Measurements from ENCODE around the gene ARL10.
A peak's percentile ranks its signal among the peaks of the same experiment; 100 is the strongest.

ARL10 gene

DNA sequence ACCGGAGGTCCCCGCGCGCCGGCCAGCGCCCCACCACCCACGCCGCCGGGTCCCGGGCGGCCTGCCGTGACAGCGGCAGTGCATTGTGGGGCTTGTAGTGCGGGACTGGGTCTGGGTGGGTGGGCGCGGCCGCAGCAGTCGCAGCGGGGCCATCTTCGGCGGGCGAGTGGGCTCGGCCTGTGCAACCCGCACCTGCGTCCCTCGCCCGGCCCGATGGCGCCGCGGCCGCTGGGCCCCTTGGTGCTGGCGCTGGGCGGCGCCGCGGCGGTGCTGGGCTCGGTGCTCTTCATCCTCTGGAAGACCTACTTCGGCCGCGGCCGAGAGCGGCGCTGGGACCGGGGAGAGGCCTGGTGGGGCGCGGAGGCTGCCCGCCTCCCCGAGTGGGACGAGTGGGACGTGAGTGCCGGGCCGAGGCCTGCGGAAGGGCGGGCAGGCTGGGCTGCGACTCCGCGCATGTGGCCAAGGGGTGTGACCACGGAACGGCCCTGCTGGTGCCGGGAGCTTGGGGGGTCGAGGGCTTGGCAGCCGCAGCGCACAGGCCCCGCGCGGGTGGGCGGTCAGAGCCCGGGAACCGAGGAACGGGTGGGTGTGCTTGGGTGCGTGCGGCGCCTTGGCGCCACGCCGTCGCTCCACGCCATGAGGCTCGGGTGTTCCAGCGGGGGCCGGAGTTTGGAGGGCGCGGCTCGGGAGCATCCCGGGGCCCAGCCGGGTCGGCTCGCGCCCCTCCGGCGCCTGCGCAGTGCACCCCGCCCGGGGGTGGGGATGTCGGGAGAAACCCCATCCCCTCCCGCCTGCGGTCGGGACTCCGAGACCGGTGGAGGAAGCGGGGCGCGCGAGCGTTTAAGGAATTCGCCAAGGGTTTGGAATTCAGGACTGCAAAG lies at the start of gene ARL10:
Gene ARL10 (plus strand): TSS at position 137 of the 881 bp plus-strand sequence. CDS start 77 bp downstream, at position 214.
- DNase-seq (ENCODE audit: low spot score), result peak; percentile 43

GRCh38 chr5:176317534-176318374 lies 47.5 kb upstream of the ARL10 start:
- no peak for DNase-seq (ENCODE audit: low spot score)

- peak; percentile 32 for DNase-seq (ENCODE audit: low spot score)
Measured at GRCh38 chr5:176319827-176320554, 45.3 kb upstream of the ARL10 start.

DNA sequence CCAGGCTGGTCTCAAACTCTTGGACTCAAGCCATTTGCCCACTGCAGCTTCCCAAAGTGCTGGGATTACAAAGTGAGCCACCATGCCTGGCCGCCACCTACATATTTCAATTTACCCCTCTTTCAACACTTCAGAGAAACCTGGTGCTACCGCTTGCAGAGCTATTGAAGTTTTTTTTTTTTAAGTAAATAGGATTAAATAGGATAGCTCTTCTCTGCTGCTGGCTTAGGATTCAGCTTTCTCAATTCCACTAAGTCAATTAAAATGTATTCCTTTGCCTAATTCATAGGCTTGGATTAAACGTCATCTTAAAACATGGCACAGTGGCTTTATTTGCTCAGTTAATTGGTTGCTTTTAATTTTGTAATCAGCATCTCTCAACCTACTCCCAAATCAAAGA lies 44.7 kb upstream of the ARL10 start:
- no peak for DNase-seq (ENCODE audit: low spot score)

GRCh38 chr5:176334031-176334770 lies 31.1 kb upstream of the ARL10 start:
- no peak for DNase-seq (ENCODE audit: low spot score)

- DNase-seq (ENCODE audit: low spot score), result no peak
Measured at GRCh38 chr5:176337913-176338312, 27.4 kb upstream of the ARL10 start.

GRCh38 chr5:176339304-176339703 lies 26.0 kb upstream of the ARL10 start:
- DNase-seq (ENCODE audit: low spot score), result no peak

DNA sequence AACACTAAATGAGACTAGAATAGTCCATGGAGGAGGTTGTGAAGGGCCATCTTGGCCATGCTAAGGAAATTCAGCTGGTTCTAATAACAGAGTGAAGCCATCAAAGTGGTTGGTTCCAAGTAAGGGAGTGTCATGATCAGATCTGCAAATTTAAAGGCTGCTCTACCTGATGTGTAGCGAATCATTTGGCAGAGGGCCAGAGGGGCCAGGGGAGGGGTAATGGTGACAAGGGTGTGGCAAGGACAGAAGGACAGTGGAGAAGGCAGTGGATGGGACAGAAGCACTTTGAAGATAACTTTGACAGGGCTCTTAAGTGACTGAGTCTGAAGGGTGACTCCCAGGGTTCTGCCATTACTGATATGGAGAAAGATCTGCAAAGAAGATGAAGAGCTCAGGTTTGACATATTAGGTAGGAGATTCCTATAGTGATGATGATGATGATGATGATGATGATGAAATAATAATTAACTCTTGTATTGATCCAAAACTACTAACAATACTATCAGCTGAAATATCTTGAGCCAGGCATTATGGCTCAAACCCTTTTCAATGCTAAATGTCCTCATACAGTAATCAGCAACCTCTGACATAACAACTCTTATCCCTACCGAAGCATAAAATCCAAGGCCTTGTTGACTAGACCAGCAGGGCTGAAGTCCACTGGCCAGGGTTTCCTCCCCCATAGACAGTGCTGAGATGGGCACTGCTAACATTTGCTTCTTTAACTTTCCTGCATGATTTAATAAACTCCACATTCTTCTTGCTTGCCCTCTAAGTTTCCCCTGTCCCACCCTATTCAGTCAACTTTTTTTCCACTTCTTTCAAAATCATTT lies 23.7 kb upstream of the ARL10 start:
- no peak for DNase-seq (ENCODE audit: low spot score)

- DNase-seq (ENCODE audit: low spot score), result no peak
Measured at GRCh38 chr5:176342158-176342483, 23.2 kb upstream of the ARL10 start.

DNA sequence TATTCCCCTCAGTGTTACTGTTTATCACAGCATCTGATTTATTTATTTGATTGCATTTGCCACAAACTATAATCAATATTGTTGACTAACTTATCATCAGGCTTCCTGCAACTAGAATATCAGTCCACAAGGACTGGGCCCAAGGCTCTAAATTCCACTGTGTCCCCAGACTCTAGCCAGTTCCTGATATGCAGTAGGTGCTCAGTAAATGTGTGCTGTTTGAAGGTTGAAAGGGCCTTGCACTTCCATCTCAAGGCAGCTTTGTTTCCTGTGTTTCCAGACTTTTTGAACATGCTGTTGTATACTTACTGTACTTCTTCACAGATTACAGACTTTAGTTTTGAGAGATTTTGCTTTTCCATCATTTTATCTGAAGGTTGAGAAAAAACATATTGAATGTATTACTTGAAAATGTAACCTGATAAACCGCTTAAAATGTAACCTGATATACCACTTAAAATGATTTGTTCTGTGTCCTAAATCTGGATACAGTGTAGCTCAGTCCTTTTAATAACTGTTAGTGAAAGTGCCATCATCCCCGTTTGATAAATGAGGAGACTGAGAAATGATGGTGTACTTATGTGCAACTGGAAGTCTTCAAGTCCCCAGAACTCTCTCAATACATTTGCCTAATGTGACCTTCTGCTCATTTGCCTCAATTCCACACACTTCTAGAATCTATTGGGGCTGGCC lies 22.4 kb upstream of the ARL10 start:
- no peak for DNase-seq (ENCODE audit: low spot score)

GRCh38 chr5:176350416-176350815 lies 14.9 kb upstream of the ARL10 start:
- no peak for DNase-seq (ENCODE audit: low spot score)

DNA sequence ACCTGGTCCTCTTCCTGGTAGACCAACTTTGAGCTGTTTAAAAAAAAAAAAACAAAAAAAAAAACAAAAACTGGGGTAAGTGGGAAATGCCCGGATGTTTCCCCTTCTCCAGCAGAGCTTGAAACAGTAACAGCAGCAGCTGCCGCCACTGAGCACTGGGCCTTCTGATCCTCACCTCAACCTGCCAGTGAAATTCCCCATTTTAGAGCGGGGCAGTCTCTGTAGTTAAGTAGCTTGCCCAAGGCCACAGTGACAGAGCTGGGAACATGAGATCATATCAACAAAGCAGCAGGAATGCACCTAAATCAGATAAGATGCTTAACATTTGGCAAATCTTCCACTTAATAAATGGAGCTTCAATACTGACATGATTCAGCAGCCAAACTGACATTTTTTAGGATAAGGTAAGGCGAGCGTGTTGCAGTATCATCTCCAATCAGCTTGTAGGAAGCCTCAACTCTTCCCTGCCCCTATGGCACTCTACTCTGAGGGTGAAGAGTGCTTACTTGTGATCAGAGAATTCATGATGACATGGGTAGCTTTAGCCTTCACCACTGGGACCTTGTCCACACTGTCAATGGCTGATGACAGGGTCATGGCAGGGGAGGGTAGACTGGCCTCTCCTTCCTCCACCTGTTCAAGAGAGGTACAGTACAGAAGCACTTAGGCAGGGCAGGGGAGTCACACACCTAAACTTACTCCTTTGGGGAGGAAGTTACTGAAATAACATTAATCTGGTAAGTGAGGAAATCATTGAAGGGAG lies 13.0 kb upstream of the ARL10 start:
- no peak for DNase-seq (ENCODE audit: low spot score)

GRCh38 chr5:176353533-176353932 lies 11.8 kb upstream of the ARL10 start:
- DNase-seq (ENCODE audit: low spot score), result no peak

GRCh38 chr5:176355400-176356178 lies 9.7 kb upstream of the ARL10 start:
- DNase-seq (ENCODE audit: low spot score), result no peak

DNA sequence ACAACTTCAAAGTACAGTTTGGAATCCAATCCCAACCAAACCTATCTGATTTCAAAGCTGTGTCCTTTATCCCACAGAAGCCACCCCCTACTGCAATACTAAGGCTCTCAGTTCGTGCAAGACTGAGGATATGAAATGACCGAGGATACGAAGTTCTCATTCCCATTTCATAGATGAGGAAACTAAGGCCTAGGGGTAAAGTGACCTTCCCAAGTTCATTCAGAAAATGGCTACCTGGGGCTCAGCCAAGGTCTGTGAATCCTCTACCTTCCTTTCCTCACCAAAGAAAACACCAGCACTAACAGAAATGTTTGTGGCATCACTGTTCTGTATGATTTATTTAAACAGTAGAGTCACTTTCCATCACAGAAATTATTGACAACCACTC lies 9.1 kb upstream of the ARL10 start:
- DNase-seq (ENCODE audit: low spot score), result no peak

DNA sequence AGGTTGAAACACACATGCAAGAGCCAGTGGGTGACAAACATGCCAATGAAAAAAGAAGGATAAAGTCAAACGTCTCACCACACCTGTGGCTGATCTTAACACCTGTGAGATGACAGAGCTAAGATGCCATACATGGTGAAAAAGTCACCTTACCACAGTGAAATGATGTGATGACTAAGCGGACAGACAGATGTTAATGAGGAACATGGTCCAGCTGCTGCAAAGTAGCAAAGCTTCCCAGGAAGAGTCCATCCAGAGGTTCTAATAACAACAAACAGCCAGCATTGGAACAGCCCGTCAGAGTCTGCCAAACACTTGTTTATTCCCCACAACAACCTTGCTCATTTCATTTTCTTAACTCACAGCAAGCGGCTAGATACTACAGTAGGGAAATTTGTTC lies 5.6 kb upstream of the ARL10 start:
- no peak for DNase-seq (ENCODE audit: low spot score)

- no peak for DNase-seq (ENCODE audit: low spot score)
Measured at GRCh38 chr5:176360894-176361436, 4.3 kb upstream of the ARL10 start.

DNA sequence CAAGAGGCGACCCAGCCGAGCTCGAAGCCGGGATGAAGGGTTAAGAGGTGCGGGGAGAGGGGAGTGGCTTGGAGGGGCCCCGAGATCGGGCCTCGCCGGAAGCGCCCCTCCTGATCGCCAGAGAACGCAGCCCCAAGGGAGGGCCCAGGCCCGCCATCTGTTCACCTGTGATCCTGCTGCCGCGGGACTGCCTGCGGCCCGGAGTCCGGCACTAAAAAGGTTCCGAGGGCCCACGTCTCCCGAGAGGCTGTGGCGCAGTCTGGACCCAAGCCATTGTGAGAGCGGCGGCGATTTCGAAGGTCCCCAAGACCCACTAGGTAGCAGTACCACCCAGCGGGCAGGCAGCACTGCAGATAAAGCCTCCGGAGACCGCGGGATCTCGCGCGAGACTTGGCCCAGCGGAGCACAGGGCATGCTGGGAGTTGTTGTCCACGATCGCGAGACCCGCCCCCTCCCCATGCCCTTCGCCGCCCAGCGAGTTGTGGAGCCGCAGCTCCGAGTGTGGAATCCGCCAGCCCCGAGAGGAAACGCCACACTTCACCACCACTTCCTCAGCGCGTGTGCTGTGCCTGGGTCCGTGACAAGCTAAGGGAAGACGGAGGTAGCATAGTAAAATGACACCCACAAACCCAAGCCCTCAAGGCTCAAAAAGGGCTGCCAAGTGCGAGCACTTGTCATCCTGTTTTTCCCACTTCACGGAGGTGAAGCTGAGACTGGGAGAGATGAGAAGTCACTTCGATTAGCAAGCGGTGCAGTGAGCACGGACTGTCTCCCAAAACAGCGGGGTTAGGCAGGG lies 3.7 kb upstream of the ARL10 start, which contains the start of gene KIAA1191:
Gene KIAA1191 (minus strand): TSS at position 328 of the 796 bp plus-strand sequence. CDS start 2,256 bp downstream, outside the sequence.
- peak; percentile 95 for DNase-seq (ENCODE audit: low spot score)
